T-helper 22 cell (primary cell): ENCODE measurements around the gene MAGI2.
"Not testable (repeated sequence)": the region's sequence is repeated elsewhere in the genome, so short reads cannot be mapped to it uniquely, and the experiment has no call there.

ENCODE experiments used
- DNase-seq: peaks from one replicate; pipeline ENCODE4 v3.0.0-alpha.2; 2020; ENCODE audit warnings: low read depth

Gene MAGI2

GRCh38 chr7:78284945-78285344 lies 1168.5 kb downstream of the MAGI2 start:
- no peak for DNase-seq

GRCh38 chr7:78280276-78280675 lies 1173.2 kb downstream of the MAGI2 start:
- DNase-seq = no peak

- DNase-seq = no peak
These were observed 1174.0 kb downstream of the MAGI2 start for GRCh38 chr7:78279457-78279856.

- DNase-seq = no peak
These were observed 1174.4 kb downstream of the MAGI2 start for GRCh38 chr7:78279032-78279431.

GRCh38 chr7:78267141-78267540 lies 1186.3 kb downstream of the MAGI2 start:
- DNase-seq = no peak

GRCh38 chr7:78265486-78265885 lies 1188.0 kb downstream of the MAGI2 start:
- DNase-seq = no peak

GRCh38 chr7:78265071-78265470 lies 1188.4 kb downstream of the MAGI2 start:
- no peak for DNase-seq

- no peak for DNase-seq
These were observed 1189.4 kb downstream of the MAGI2 start for GRCh38 chr7:78264105-78264504.

- DNase-seq = no peak
These were observed 1191.7 kb downstream of the MAGI2 start for GRCh38 chr7:78261739-78262138.

- DNase-seq = no peak
These were observed 1192.2 kb downstream of the MAGI2 start for GRCh38 chr7:78261302-78261701.

- no peak for DNase-seq
These were observed 1192.6 kb downstream of the MAGI2 start for GRCh38 chr7:78260826-78261225.

GRCh38 chr7:78254726-78255055 lies 1198.8 kb downstream of the MAGI2 start:
- DNase-seq = no peak

- no peak for DNase-seq
These were observed 1199.4 kb downstream of the MAGI2 start for GRCh38 chr7:78253850-78254725.

- no peak for DNase-seq
These were observed 1204.6 kb downstream of the MAGI2 start for GRCh38 chr7:78248867-78249266.

- DNase-seq = no peak
These were observed 1205.4 kb downstream of the MAGI2 start for GRCh38 chr7:78247910-78248689.

GRCh38 chr7:78240179-78240578 lies 1213.3 kb downstream of the MAGI2 start:
- DNase-seq = not testable (repeated sequence)

GRCh38 chr7:78234634-78235033 lies 1218.8 kb downstream of the MAGI2 start:
- DNase-seq = no peak

- DNase-seq = no peak
These were observed 1220.7 kb downstream of the MAGI2 start for GRCh38 chr7:78232806-78233205.

- no peak for DNase-seq
These were observed 1227.3 kb downstream of the MAGI2 start for GRCh38 chr7:78226059-78226719.

- DNase-seq = no peak
These were observed 1227.9 kb downstream of the MAGI2 start for GRCh38 chr7:78225534-78225933.

GRCh38 chr7:78224923-78225322 lies 1228.5 kb downstream of the MAGI2 start:
- DNase-seq = no peak

- no peak for DNase-seq
These were observed 1229.9 kb downstream of the MAGI2 start for GRCh38 chr7:78223598-78223997.
